ENCODE data around the gene PIBF1.
"Not testable (repeated sequence)": the region's sequence is repeated elsewhere in the genome, so short reads cannot be mapped to it uniquely, and the experiment has no call there.

The PIBF1 gene, protein sequence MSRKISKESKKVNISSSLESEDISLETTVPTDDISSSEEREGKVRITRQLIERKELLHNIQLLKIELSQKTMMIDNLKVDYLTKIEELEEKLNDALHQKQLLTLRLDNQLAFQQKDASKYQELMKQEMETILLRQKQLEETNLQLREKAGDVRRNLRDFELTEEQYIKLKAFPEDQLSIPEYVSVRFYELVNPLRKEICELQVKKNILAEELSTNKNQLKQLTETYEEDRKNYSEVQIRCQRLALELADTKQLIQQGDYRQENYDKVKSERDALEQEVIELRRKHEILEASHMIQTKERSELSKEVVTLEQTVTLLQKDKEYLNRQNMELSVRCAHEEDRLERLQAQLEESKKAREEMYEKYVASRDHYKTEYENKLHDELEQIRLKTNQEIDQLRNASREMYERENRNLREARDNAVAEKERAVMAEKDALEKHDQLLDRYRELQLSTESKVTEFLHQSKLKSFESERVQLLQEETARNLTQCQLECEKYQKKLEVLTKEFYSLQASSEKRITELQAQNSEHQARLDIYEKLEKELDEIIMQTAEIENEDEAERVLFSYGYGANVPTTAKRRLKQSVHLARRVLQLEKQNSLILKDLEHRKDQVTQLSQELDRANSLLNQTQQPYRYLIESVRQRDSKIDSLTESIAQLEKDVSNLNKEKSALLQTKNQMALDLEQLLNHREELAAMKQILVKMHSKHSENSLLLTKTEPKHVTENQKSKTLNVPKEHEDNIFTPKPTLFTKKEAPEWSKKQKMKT

DNA sequence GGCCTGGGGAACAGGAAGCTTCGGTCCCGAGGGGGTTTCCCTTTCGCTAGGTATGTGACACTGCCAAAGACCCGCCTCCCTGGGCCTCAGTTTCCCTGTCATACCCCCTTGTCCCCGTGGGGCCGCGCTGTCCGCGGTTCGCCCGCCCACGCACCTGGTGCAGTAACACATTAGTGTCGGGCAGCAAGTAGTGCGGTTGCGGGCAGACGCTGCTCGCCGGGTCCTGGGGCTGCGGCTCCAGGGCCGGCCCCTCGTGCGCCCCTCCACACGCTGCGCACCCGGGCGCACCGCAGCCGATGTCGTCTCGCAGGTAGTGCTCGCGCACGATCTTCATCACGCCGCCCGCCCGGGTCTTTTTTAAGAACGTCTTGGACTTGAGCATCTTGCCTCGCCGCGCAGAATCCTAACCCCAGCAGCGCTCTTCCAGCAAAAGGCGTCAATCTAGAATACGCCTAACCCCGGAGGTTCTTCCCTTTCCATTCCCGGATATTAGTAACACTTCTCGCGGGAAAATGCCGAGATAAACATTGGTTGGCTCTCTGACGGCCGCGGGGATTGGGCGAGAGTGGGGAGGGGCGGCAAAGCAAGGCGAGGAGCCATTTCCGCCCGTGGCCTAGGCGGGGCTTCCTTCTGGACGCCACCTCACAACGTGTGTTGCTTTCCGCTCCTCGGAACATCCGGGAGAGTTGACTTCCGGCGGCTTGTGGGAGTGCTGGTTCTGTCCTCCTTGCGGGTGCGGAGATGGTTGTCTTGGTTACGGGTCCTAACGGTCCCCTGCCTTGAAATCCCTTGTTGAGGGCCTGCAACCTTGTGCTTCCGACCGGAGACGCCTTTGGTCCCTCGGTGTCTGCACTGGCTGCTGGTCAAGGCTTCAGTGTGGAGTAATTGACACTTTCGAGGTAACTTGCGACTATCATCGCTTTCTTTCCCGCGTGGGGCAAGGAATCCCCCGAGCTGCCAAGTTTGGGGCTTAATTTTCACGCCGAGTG, at the start of gene PIBF1, which contains the start of gene DIS3:
Gene PIBF1, plus strand, starts transcription at position 683 of the 989 bp plus-strand sequence. CDS start 1,337 bp downstream, outside the sequence.
Gene DIS3, minus strand, starts transcription at position 450 of the 989 bp plus-strand sequence. Its CDS starts 68 bp downstream, at position 382.
- peak; percentile 100 for DNase-seq (ENCODE audit: low spot score)

DNA sequence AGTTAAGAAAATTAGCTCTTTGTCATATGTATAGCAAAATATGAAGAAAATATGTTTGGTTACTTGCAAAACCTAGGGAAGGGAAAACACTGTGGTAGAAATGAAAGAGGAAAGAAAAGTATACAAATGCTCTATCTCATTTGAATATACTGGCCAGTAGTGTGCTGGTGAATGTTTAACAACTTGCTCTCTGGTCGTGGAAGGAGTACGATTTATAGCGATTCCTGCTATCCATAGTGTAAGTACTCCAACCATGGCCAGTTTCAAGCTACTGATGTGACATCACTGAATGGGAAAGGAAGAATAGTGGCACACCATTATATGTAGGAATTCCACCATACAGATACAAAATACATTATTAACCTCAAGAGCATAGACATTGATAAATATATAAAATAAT, 44.9 kb upstream of the PIBF1 start:
- no peak for DNase-seq (ENCODE audit: low spot score)

DNA sequence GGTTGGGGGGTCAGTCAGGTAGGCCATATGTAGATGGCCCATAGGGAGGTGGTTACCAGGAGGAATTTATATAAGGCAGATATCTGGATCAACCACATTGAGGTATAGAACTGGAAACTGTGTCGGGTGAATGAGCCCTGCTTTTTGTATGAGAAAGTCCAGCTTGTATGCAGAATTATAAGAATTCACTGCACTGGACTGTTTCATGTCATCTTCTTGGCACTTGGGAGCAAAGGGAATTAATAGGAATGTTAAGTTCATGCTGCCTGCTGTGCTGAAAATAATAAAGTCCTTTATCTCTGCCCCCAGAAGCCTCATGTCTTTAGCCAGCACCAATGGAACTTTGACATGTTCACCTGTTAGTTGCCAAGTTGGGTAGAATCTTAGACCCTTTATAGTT, 41.9 kb upstream of the PIBF1 start:
- DNase-seq (ENCODE audit: low spot score): no peak

DNA sequence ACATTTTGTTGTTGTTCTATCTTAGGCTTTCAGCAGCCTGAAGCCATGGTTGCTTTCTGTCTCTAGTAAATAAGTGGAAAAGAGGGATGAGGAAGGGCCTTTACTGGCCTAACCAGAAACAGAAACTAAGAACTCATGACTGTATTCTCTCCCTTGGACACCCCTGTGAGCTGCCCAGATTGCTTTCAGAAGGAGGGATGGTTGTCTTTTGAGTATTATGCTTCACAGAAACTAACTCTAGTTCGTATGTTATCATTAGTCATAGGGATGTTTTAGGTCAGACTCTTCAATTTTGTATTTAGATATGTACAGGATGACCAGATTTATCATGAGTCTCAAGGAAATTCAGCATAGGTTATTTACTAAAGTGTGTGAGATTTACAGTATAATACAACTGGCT, 36.7 kb upstream of the PIBF1 start:
- DNase-seq (ENCODE audit: low spot score): no peak

DNA sequence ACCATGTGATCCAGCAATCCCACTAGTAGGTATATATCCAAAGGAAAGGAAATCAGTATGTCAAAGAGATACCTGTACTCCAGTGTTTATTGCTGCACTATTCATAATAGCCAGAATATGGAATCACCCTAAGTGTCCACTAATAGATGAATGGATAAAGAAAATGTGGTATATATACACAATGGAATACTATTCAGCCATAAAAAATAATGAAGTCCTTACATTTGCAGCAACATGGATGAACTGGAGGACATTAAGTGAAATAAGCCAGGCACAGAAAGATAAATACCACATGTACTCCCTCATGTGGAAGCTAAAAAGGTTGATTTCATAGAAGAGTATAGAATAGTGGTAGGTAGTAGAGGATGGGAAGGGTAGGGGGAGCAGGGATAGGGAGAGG, 30.7 kb upstream of the PIBF1 start:
- DNase-seq (ENCODE audit: low spot score): no peak

DNA sequence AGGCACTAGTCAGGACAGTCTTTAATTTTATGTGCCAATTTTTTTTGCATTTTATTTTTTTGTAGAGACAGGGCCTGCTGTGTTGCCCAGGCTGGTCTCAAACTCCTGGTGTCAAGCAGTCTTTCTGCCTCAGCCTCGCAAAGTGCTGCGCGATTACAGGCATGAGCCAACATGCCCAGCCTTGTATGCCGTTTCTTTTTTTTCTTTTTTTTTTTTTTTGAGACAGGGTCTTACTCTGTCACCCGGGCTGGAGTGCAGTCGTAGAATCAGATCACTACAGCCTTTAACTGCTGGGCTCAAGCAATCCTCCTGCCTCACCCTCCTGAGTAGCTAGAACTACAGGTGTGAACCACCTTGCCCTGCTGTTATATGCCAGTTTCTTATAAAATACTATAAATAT, 27.8 kb upstream of the PIBF1 start:
- no peak for DNase-seq (ENCODE audit: low spot score)

DNA sequence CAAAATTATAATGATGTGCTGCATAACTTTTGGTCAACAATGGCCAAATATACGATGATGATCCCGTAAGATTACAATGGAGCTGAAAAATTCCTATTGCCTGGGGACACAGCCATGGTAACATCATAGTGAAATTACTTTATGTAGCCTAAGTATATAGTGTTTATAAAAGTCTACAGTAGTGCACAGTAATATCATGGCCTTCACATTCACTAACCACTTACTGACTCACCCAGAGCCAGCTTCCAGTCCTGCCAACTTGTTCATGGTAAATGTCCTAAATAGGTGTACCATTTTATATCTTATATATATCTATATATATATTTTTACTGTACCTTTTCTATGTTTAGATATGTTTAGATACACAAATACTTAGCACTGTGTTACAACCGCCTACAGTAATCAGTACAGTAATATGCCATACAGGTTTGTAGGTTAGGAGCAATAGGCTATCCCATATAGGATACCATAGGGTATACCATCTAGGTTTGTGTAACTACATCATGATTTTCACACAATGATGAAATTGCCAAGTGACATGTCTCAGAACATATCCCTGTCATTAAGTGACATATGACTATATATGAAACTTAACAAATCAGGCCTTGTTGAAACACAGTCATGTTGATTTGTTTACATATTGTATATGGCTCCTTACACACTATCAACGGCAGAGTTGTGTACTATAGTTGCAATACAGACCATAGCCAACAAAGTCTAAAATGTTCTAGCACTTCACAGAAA, 24.0 kb upstream of the PIBF1 start:
- DNase-seq (ENCODE audit: low spot score): no peak

DNA sequence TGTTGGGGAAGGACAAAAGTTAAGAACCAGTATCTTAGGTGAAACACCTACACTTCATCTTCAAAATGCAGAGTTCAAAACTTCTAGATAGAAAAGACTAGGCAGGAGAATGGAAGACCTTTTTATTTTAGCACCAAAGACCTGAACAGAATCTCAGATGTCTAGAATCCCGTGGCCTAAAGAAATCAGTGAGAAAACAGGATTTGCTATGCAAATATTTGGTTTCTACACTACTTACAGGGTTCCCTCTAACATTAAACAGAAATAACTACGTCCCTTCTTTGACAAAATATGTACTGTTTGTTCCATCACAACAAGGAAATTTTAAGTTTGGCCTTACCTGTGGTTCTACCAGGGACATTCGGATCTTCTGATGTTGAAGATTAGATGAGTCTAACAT, 21.7 kb upstream of the PIBF1 start:
- DNase-seq (ENCODE audit: low spot score): no peak

DNA sequence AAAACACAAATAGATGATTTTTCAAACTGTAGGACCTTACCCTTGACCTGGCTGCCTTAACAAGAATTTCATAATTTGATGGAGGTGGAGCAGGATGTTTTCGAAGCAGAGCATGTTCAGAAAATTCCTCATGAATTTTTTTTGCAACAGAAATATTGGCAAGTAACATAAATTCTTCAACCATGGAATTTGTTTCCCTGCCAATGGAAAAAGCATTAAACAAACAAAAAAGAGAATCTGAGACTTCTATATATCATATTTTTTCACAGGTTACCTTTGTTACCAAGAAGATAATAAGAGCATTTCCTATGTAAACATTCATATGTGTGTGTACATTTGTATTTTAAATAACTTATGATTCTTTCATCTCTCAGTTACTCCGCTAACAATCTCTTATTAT, 18.5 kb upstream of the PIBF1 start:
- DNase-seq (ENCODE audit: low spot score): no peak

DNA sequence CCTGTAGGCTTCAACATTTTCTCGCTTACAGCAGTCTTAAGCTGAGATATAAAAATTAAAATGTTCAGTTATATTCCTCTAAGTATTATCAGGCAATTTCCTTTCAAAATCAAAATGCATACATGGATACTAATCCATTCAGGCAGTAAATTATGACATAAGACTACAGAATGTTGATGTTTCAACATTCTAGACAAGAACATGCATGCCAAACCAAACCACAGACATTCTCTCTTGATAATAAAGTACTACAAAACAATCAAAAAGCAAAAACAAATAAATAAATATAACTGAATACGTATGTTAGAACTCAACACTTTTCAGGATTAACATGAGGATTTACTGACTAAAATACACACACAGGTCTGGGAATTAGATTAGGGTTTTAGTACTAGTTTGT, 7.9 kb upstream of the PIBF1 start:
- no peak for DNase-seq (ENCODE audit: low spot score)

DNA sequence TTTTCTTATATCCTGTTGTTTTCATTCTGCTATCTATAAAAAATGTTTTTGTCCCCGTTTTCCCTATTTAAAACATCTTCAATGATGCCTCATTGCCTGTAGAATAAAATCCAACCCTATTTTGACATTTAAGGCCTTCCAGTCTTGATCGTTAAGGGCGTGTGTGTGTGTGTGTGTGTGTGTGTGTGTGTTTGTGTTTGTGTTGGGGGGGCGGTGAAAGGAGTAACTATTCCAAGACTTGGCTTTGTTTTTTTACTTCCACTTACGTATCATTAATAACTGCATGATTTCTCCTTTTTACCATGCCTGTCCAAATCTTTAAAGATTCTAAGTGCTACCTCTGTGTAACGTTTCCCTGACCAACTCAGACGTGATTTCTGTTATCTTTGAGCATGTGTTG, 784 bp downstream of the PIBF1 start:
- DNase-seq (ENCODE audit: low spot score): peak; percentile 38

DNA sequence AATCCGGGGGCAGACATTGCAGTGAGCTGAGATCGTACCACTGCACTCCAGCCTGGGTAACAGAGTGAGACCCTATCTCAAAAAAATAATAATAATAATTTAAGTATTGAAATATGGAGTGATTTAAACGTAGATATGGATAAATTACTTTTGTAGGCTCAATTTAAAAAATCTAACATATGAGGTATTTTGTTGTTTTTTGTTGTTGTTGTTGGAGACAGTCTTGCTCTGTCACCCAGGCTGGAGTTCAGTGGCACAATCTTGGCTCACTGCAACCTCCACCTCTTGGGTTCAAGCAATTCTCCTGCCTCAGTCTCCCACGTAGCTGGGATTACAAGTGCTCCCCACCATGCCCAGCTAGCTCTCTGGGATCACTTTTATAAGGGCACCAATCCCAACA, 2.7 kb downstream of the PIBF1 start:
- DNase-seq (ENCODE audit: low spot score): not testable (repeated sequence)

DNA sequence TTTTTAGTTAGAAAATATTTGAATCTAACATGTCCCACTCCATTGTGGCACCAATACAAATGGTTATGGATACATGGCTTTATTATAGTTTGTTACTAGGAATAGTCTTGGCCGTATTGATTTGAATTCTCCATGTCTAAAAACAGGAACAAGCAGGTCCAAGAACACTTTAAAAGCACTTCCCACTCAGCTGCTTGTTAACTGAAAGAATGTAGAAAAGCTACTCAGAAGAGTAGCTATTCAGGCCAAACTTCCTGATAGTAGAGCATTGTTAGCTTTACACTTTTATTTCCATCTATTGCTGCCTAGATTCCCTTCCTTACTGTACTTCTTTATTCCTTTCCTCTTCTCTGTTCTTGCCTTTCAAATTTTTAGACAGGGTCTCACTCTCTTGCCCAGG, 6.9 kb downstream of the PIBF1 start:
- no peak for DNase-seq (ENCODE audit: low spot score)

DNA sequence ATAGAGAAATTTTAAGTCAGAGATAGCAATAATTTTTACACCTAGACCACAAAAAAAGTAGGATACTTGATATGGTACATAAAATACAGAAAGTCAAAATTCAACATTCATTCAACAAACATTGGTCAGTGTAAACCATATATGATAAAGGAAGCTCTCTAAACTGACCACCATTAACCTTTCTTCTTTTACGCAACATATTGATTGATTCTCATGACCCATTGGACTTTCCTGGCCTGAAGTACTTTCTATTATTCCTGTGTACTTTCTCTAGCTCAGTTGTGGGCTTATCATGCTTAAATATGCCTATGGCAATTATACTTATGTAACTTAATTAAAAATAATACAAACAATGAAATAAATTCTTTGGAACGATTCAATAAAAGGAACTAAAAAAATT, 10.7 kb downstream of the PIBF1 start:
- DNase-seq (ENCODE audit: low spot score): no peak

DNA sequence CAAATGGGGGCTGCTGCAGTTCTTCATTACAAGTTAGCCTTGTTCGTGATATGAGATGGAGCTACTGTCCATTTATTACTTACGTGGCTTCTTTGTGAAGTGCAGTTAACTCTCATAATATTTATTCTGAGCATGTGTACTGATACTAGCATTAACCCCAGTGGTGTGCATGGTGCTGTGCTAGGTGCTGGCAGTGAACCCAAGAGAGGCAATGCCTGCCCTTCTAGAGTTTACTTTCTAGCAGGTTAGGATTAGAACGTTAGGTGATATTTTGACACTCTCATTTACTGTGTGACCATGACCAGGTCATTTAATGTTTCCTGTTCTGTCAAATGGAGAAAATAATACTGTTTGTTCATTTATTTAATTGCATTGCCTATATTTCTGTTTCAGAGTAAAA, 16.9 kb downstream of the PIBF1 start:
- DNase-seq (ENCODE audit: low spot score): no peak

DNA sequence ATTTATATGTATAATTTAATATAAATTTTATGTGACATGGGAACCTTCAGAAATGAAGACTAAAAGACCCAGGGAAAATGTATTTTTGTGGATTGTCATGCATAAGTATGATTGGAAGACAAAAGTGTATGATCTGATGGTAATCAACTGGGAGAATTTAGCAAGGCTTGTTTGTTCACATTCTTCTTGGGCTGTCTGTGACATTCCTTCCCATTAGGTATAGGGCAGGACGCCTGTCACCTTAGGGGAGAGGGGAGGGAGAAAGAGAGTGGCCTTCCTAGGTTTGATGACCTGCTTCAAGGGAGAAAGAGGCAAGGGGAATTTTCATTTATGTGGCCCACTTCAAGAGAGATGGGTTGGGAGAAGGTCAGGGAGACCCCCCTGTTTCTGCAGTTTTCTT, 22.4 kb downstream of the PIBF1 start:
- no peak for DNase-seq (ENCODE audit: low spot score)

DNA sequence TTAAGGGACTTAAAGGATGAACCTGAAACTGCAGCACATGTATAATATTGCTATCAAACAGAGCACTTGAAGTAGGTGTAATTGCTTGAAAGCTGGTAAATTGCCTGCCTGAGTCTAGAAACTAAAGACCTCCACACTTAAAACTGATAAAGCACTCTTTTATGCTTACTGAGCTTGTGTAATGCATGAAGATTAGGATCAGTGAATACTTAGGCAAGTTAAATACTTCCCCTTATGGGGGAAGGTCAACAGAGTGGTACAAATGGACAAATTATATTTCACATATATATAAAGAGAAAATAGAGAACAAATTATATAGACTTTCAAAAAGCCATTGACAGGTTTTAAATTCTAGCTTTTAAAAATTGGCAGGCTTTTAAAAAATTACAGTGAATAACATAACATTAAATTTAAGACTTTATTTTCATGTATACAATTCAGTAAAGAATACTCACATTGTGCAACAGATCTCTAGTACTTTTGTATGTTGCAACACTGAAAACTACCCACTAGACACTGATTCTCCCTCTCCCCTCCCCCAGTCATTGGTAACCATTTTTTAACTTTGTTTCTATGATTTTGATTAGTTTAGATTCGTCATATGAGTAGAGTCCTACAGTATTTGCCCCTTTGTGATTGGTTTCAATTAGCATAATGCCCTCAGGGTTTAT, 23.9 kb downstream of the PIBF1 start:
- DNase-seq (ENCODE audit: low spot score): no peak

DNA sequence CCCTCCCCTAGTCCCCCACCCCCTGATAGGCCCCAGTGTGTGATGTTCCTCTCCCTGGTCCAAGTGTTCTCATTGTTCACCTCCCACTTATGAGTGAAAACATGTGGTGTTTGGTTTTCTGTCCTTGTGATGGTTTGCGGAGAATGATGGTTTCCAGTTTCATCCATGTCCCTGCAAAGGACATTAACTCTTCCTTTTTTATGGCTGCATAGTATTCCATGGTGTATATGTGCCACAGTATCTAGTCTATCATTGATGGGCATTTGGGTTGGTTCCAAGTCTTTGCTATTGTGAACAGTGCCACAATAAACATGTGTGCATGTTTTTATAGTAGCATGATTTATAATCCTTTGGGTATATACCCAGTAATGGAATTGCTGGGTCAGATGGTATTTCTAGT, 24.6 kb downstream of the PIBF1 start:
- not testable (repeated sequence) for DNase-seq (ENCODE audit: low spot score)

DNA sequence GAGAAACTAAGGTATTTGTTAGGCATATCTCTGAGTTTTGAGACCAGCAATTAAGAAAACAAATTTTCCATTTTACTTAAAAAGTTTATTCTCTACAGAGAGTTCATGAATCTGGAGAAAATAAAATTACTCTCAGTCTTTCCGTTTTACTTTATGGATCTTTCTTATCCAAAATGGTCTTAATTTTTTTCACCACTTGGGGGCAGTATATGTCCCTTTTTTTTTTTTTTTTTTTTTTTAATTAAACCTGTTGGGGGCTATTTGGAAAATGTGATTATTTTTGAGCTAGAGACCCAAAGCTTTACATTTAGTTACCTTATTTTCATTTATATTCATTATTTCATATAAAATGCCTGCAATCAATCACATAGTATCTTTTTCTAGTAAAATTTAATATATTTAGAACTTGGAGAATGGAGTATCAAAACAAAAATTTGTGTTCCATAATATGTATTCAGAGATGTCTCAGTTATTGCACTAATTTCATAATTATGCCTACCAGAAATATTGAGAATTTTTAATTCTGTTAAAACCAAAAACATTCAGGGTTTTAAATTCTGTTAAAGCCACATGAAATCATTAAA, 27.1 kb downstream of the PIBF1 start:
- peak; percentile 70 for DNase-seq (ENCODE audit: low spot score)

DNA sequence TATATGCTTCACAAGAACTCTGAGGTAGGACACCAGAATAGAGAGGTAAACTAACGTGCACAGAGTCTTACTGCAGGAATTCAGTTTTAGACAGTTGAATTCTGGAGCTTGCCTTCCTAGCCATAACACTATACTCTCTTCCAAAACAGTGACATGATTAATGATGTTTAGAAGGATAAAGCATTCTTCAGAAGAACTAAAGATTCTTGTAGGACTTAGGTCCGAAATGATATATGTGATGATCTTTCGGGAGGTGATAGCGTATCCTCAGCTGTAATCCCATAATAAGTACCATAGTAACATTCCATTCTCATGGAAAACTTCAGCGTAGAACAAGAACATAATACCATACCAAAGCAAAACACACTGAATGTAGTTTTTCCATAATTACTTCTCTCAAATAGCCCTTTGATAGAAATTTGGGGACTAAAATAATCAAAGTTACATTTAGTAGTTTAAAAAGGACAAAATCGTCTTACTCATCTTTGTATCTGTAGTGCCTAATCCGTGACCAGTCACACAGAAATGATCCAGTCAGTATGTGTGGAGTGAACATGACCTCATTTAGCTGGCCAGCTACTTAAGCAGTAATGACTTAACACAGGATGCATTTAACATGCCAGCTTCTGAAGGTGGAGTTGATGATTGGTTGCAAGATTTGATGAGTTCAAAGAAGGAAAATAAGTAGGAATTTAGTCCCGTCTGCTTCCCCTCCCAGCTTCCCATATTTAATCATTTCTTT, 38.4 kb downstream of the PIBF1 start:
- no peak for DNase-seq (ENCODE audit: low spot score)

All from NAMALWA (cell line).